GM12878 (cell line): ENCODE data around the gene RNASE7. TPM values are rescaled to one million over a fixed set of nuclear protein-coding genes. Genes with fewer than 3 reads are reported as not detected.

Source experiments
- ATAC-seq: fragments of 200-7000 bp; cut with Tn5 transposase; 3 replicates; pipeline ENCODE4 v1.9.1; 2020; ENCODE audit warnings: mild to moderate bottlenecking, moderate library complexity
- BruUV-seq: library from RNA; stranded (reverse); fragments of 400-500 nt; replicated peaks from 2 replicates; lab custom pipeline; 2021; lab: Mats Ljungman, UMichigan
- CTCF ChIA-PET: fragments of 300-600 bp; sonication (Branson Sonifier 250); formaldehyde crosslinking; extraction: SDS; loops from one replicate; lab custom pipeline; 2021; ENCODE audit warnings: inconsistent platforms; lab: Yijun Ruan, JAX
- POLR2A ChIA-PET: fragments of 350-600 bp; formaldehyde crosslinking; extraction: SDS; loops from one replicate; lab custom pipeline; 2021; ENCODE audit warnings: inconsistent platforms; lab: Charles Lee
- RAD21 ChIA-PET: fragments of 300-600 bp; sonication (Branson Sonifier 250); formaldehyde crosslinking; loops from one replicate; lab custom pipeline; 2023; ENCODE audit warnings: antibody characterized with exemption; ENCODE audit not compliant: unreplicated experiment; lab: Charles Lee
- SMC1A ChIA-PET: fragments of 300-600 bp; sonication (Branson Sonifier 250); formaldehyde crosslinking; loops from one replicate; lab custom pipeline; 2023; ENCODE audit not compliant: unreplicated experiment, uncharacterized antibody; lab: Charles Lee
- DNase-seq: peaks from one replicate; pipeline ENCODE4 v3.0.0-alpha.2; 2011; ENCODE audit warnings: low read depth, low spot score
- FAIRE-seq: peaks from 3 replicates; lab custom pipeline; 2011; peaks lifted over from hg19 to GRCh38; lab: Jason Lieb, UNC
- H2AFZ ChIP-seq: 2 replicates; pipeline ENCODE4 v1.6.0; 2011; ENCODE audit warnings: low read depth, low read length, control low read depth; ENCODE audit not compliant: control insufficient read depth
- H3K27ac ChIP-seq: 2 replicates; pipeline ENCODE4 v1.5.1; 2011; ENCODE audit warnings: control low read depth; ENCODE audit not compliant: control insufficient read depth, insufficient read depth
- H3K27me3 ChIP-seq, 2 experiments: replicated peaks in 1 of 2; 2 replicates each; pipeline versions ENCODE4 v1.6.0 to v1.6.1; 2011; ENCODE audit warnings: low read length in 1 of 2; ENCODE audit not compliant: control insufficient read depth in 2 of 2, insufficient read depth in 2 of 2
- H3K36me3 ChIP-seq, 2 experiments: 2 replicates each; pipeline ENCODE4 v1.5.1; 2011; ENCODE audit warnings: low read length in 1 of 2; ENCODE audit not compliant: control insufficient read depth in 2 of 2, insufficient read depth in 2 of 2
- H3K4me1 ChIP-seq: 2 replicates; pipeline ENCODE4 v1.6.1; 2011; ENCODE audit warnings: mild to moderate bottlenecking, low read length, moderate library complexity, mixed read lengths; ENCODE audit not compliant: control insufficient read depth, insufficient read depth
- H3K4me2 ChIP-seq: 2 replicates; pipeline ENCODE4 v1.6.0; 2011; ENCODE audit warnings: control low read depth; ENCODE audit not compliant: control insufficient read depth, insufficient read depth
- H3K4me3 ChIP-seq: fragments of 200-600 bp; sonication (generic); 2 replicates; pipeline ENCODE4 v1.5.1; 2016
- H3K79me2 ChIP-seq: 2 replicates; pipeline ENCODE4 v1.6.0; 2011; ENCODE audit warnings: low read length; ENCODE audit not compliant: control insufficient read depth, insufficient read depth
- H3K9ac ChIP-seq: 2 replicates; pipeline ENCODE4 v1.8.0; 2011; ENCODE audit warnings: low read length, control low read depth, mixed read lengths; ENCODE audit not compliant: control insufficient read depth, insufficient read depth
- H3K9me3 ChIP-seq: replicated peaks from 3 replicates; pipeline ENCODE4 v1.5.1; 2011; ENCODE audit warnings: mild to moderate bottlenecking, low read length; ENCODE audit not compliant: control insufficient read depth, insufficient read depth
- H4K20me1 ChIP-seq: 2 replicates; pipeline ENCODE4 v1.6.0; 2011; ENCODE audit not compliant: control insufficient read depth, insufficient read depth
- BCL11A ChIP-seq: IDR thresholded peaks from 2 replicates; pipeline ENCODE4 v1.6.1; 2011; ENCODE audit warnings: low read depth, low read length
- BMI1 ChIP-seq: fragments of 450-650 bp; IDR thresholded peaks from 2 replicates; pipeline ENCODE4 v1.6.1; 2016; ENCODE audit warnings: mild to moderate bottlenecking, moderate library complexity, borderline replicate concordance
- BRCA1 ChIP-seq: IDR thresholded peaks from 2 replicates; pipeline ENCODE4 v1.6.1; 2011; ENCODE audit warnings: low read depth, low read length, improper control_type of control experiment
- CHD1 ChIP-seq: IDR thresholded peaks from 2 replicates; pipeline ENCODE4 v1.6.1; 2012; ENCODE audit warnings: low read depth, low read length, improper control_type of control experiment
- CREM ChIP-seq: IDR thresholded peaks from 2 replicates; pipeline ENCODE4 v1.6.1; 2014; ENCODE audit warnings: antibody characterized with exemption, low read depth
- DPF2 ChIP-seq: fragments of 450-650 bp; IDR thresholded peaks from 2 replicates; pipeline ENCODE4 v1.6.1; 2017; ENCODE audit warnings: mild to moderate bottlenecking
- FOS ChIP-seq: IDR thresholded peaks from 3 replicates; pipeline ENCODE4 v1.6.1; 2011; ENCODE audit warnings: borderline replicate concordance; ENCODE audit not compliant: insufficient read length; ENCODE audit errors: extremely low read depth
- LARP7 ChIP-seq: fragments of 450-650 bp; IDR thresholded peaks from 2 replicates; pipeline ENCODE4 v1.6.1; 2017; ENCODE audit warnings: mild to moderate bottlenecking
- MXI1 ChIP-seq: fragments of 150-350 bp; IDR thresholded peaks from 2 replicates; pipeline ENCODE4 v1.6.1; 2011; ENCODE audit warnings: low read depth, mild to moderate bottlenecking, inconsistent platforms, low read length, improper control_type of control experiment
- PBX3 ChIP-seq: IDR thresholded peaks from 2 replicates; pipeline ENCODE4 v1.6.1; 2011; ENCODE audit warnings: mild to moderate bottlenecking, low read depth, low read length, moderate library complexity; ENCODE audit not compliant: insufficient replicate concordance
- RAD21 ChIP-seq: IDR thresholded peaks from 2 replicates; pipeline ENCODE4 v1.6.1; 2011; ENCODE audit warnings: mild to moderate bottlenecking, low read depth, low read length, moderate library complexity; ENCODE audit not compliant: insufficient read depth
- RELA ChIP-seq: fragments of 450-650 bp; IDR thresholded peaks from 2 replicates; pipeline ENCODE4 v1.8.0; 2014; ENCODE audit warnings: borderline replicate concordance; ENCODE audit not compliant: partially characterized antibody
- SPI1 ChIP-seq: IDR thresholded peaks from 2 replicates; pipeline ENCODE4 v1.6.1; 2011; ENCODE audit warnings: low read depth, mild to moderate bottlenecking, low read length, moderate library complexity, borderline replicate concordance; ENCODE audit not compliant: insufficient read depth
- SUPT20H ChIP-seq: IDR thresholded peaks from 2 replicates; pipeline ENCODE4 v1.6.1; 2011; ENCODE audit warnings: low read depth, mild to moderate bottlenecking, low read length, moderate library complexity, borderline replicate concordance; ENCODE audit not compliant: control insufficient read depth
- TARDBP ChIP-seq: IDR thresholded peaks from 2 replicates; pipeline ENCODE4 v1.6.1; 2016; ENCODE audit warnings: borderline replicate concordance
- ZBTB4 ChIP-seq: fragments of 450-650 bp; formaldehyde crosslinking; IDR thresholded peaks from 2 replicates; pipeline ENCODE4 v1.4.0; 2022; ENCODE audit warnings: mild to moderate bottlenecking, moderate library complexity
- WGBS: methylation state at CpG from one replicate; pipeline ENCODE4 v1.1.6; 2016; ENCODE audit warnings: low lambda C conversion rate; ENCODE audit not compliant: insufficient replicate concordance, insufficient coverage; ENCODE audit errors: missing lambda C conversion rate; 5-methylcytosine and 5-hydroxymethylcytosine counted together
- in situ Hi-C: fragments of 300-500 bp; cut with MboI; formaldehyde crosslinking; loops from 9 replicates; pipeline ENCODE4 v1.14.3; 2018; ENCODE audit warnings: mixed read lengths
- intact Hi-C: fragments of 100-400 bp; cut with micrococcal nuclease; formaldehyde crosslinking; loops from one replicate; pipeline ENCODE4 v1.14.2; 2022; ENCODE audit not compliant: unreplicated experiment
- polyA plus RNA-seq, 11 experiments: library from polyadenylated mRNA; depleted of rRNA in 4 of 11; unstranded in 6 of 11; stranded (reverse) in 5 of 11; fragments of >200 nt; fragmentation: Nextera tagmentation in 4 of 11; fragmentation: Illumina TruSeq in 1 of 11; extraction: Ambion mirVana in 4 of 11; extraction: Trizol in 1 of 11; gene quantifications; 1 replicate in 1 of 11; 2 replicates in 10 of 11; pipeline versions ENCODE4 v1.2.1 to v1.2.3, GENCODE V29; 2011 to 2016; ENCODE audit warnings: inconsistent platforms in 2 of 11, missing spikeins in 2 of 11, low read depth in 1 of 11
- total RNA-seq, 4 experiments: library from RNA; depleted of rRNA in 3 of 4; stranded (reverse); fragments of >200 nt in 3 of 4; fragmentation: Illumina TruSeq in 1 of 4; extraction: Trizol in 1 of 4; gene quantifications; 2 replicates each; pipeline versions ENCODE4 v1.2.1 to v1.2.3, GENCODE V29; 2013 to 2021

RNASE7 gene
- total and polyA plus RNA-seq, 10 of the 15 experiments (the other 5 are each of a cell fraction or from before 2014, with no cell fraction given), result not detected

GRCh38 chr14:21042918-21043317 lies 756 bp downstream of the RNASE7 start:
- no peak for FAIRE-seq

More at GRCh38 chr14:21042918-21043317, 756 bp downstream of the RNASE7 start:
- peaks cover 0 to 11% of the 10 kb centered on the region in 2 experiments; a peak in 2 of 4 replicates for H3K27me3 ChIP-seq
- H3K4me1 ChIP-seq, result no peaks in the 10 kb centered on the region
- in situ Hi-C loops (no loop called here), intact Hi-C loops (no loop called here)
- H3K9me3 ChIP-seq, result no peaks in the 10 kb centered on the region
- no peaks in the 10 kb centered on the region for H3K79me2 ChIP-seq
- no TSS peak for BruUV-seq
- ChIA-PET RAD21 (no interaction called here), CTCF (interaction anchor here (2.3 kb wide), 1 partner anchor 28 kb away, joined by 11 read pairs; no protein-coding TSS in a partner anchor), POLR2A (no interaction called here), SMC1A (interaction anchor here (2.1 kb wide), 1 partner anchor 29 kb away, joined by 7 read pairs; no protein-coding TSS in a partner anchor)
- no peak overlapping the region for H3K27ac ChIP-seq
- no peak for ATAC-seq
- no peaks in the 10 kb centered on the region; the same call in 1 of the 2 replicates for H4K20me1 ChIP-seq
- H2AFZ ChIP-seq, result no peak overlapping the region
- no peak for DNase-seq
- H3K4me2 ChIP-seq, result no peak overlapping the region
- no peak overlapping the region for H3K4me3 ChIP-seq
- 5% methylated on average over 8 of the region's 8 CpGs for WGBS
- no peaks in the 10 kb centered on the region for H3K36me3 ChIP-seq
- no peak overlapping the region for H3K9ac ChIP-seq
- TF ChIP-seq BMI1 (no peak), PBX3 (no peak), ZBTB4 (CRISPR knock-in tag) (no peak), CREM (no peak), DPF2 (no peak), CHD1 (no peak), TARDBP (no peak), LARP7 (no peak), FOS (no peak), MXI1 (no peak), SPI1 (no peak), SUPT20H (no peak), RELA (no peak), RAD21 (no peak), BCL11A (no peak), BRCA1 (no peak)
